GM12801 (cell line): ENCODE data around the gene LAMC1.

Experiments used
- CTCF ChIP-seq: IDR thresholded peaks from one replicate; pipeline ENCODE4 v1.5.1; 2011; ENCODE audit warnings: control low read depth; ENCODE audit not compliant: insufficient read length; ENCODE audit errors: extremely low read depth

Gene LAMC1

DNA sequence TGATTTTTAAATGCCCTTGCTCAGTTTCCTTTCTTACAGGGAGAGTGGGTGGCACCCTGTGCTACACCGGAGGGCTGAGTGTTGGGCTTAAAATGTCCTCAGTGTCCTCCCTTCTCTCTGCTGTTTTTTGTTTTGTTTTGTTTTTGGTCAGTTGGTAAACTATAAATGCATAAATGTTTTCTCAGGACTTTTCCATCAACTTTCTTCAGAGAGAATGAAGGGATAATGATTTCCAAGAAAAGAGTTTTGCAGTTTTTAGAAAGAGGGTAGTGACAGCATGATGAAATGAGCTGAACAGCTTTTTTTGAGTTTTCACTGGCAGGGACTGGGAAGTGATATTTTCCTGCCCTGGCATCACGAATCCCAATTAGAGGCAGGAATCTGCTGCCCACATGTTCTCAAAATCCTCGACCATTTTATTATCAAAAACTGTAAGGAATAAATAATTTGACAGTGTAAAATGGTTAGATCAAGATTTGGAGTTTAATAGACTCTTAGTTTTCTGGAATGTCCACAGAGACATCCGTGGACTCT, 15.2 kb downstream of the LAMC1 start:
- no peak for TF ChIP-seq CTCF

- TF ChIP-seq CTCF: no peak
Observed at GRCh38 chr1:183038913-183039312, 15.7 kb downstream of the LAMC1 start.

DNA sequence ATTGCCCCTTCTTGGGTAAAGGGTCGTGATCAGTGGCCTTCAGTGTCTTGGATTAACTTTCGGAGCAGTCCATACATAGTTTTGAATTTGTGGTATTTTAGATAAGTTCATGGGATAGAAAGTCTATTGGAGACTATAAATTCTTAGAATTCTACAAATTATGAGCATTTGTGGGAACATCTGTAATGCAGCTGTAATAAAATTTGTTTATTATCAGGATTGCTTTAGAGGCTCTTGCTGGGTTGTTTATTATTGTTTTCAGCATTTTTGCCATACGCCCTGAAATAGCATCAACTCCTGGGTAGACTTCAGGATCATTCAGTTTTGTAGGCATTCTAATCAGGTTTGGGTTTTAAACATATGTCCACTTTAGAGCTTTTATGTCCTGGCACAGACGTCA, 16.1 kb downstream of the LAMC1 start:
- TF ChIP-seq CTCF: no peak

GRCh38 chr1:183039985-183040447, 16.8 kb downstream of the LAMC1 start:
- no peak for TF ChIP-seq CTCF

GRCh38 chr1:183040547-183040971, 17.3 kb downstream of the LAMC1 start:
- no peak for TF ChIP-seq CTCF

DNA sequence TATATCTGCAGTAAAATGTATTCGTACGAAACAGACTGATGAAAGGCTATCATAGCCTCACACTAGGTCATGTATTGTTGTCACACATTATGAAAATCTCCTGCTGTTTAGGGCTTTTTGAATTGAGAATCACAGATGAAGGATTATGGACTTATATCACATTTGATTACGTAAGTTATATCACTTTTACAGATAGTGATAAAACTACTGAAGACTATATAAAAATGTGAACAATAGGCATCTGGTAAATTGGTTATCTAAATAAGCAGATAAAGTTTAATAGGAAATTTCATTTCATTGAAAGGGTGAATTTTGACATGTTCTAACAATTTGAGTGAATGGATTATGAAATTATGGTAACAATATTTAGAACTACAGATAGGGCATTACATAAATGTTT, 20.0 kb downstream of the LAMC1 start:
- TF ChIP-seq CTCF: no peak

DNA sequence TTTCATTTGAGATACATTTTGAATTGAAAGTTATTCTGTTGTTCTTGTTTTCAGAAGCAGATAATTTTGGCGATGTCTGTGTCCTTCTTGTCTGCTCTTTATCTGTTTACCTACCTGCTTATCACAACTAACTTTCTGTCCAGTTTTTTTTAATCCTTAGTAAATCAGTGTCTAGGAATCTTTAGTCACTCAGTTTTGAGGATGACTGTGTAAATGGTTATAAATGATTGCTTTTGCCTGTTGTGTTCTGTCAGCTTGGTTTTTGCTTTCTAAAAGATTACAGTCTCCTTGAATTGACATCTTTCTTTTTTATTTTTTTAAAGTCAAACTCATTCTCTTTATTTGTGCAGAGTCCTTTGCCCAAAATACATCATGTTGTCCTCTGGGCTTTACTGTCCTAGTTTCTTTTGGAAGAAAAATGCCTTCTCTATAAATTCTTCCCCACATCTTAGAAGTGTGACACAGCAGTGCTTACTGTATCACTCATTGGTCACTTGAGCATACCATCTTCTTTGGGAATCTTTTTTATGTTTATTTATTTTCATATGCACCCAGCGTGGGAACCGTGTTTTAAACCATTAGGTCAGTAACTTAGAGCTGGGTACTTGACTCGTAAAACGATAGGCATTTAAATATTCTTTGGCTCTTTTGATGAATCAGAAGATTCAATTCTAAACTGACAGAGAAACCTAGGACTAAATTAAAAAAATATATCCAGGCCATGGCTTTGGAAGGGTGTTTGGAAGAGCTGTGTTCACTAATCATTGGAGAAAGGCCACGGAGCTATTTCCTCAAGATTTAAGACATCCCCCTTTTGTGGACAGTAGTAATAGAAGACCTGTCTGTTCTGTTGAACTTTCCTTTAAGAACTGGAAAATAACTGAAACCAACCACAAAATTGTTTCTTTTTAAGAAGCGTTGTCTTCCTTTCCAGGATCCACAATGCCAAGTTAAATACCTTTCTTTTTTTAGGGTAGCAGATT, 20.9 kb downstream of the LAMC1 start:
- TF ChIP-seq CTCF: no peak
